Subcutaneous adipose tissue (tissue), 4 donors: ENCODE data around the gene SNX30. TPM values are rescaled to one million over a fixed set of nuclear protein-coding genes. Genes with fewer than 3 reads are reported as not detected.

ENCODE experiments used
- CTCF ChIP-seq: fragments of 450-650 bp; IDR thresholded peaks from one replicate; pipeline ENCODE4 v1.5.1; 2016; ENCODE audit warnings: low read depth, mild to moderate bottlenecking, control low read depth, antibody characterized with exemption, moderate library complexity
- total RNA-seq, 4 donors: library from RNA; depleted of rRNA; stranded (reverse); fragments of >200 nt; gene quantifications; one replicate each; pipeline ENCODE4 v1.1.0, GENCODE V29; 2016

Gene SNX30
- total RNA-seq, 4 donors from 2014 or later: 10.1 to 25.3 (median 13.4) TPM

DNA sequence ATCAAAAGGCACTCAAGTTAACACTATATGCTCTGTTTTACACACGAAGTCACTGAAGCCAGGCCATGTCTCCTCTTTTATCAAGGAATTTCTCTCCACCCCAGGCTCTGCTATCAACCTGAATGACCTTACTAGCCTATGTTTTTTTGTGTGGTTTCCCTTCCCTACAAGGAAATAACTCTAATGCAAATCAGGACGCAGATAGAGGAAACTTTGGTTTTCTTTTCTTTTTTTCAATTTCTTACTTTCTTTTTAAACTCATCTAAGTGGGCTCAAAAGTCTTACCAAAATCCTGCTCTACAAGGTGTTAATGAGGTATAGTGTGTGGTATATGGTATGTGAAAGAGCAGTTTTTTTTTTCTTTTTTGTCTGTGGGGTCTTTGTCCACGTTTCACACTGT, 145.6 kb downstream of the SNX30 start:
- no peak for TF ChIP-seq CTCF

DNA sequence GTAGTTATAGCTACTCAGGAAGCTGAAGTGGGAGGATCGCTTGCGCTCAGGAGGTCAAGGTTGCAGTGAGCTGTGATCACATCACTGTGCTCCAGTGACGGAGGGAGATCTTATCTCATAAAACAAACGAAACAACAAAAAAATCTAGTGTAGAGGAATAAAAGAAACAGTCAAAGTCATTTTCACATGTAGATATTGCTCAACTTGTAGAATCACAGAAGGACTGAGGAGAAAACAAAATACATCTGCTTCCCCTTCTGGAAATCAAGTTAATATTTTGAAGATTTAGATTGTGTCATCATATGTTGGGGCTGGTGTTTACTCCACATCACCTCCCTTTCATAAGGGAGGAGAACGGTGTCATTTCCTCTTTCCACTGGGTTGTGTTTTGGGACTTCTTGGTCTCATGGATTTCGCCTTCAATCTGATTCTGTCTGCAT, 148.3 kb downstream of the SNX30 start:
- TF ChIP-seq CTCF: no peak

DNA sequence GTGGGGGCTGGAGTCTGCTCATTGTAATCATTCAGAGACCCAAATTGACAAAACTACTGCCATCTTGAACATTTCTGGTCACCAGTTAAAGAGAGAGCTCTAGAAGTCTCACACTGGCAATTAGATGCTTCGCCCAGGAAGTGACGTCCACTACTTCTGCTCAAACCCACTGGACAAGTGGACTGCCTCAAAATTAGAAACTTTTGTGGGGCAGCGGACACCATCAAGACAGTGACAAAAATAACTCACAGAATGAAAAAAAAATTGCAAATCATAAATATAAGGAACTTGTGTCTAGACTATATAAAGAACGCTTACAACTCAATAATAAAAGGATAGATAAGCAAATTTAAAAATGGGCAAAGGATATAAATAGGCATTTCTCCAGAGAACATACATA, 149.9 kb downstream of the SNX30 start:
- TF ChIP-seq CTCF: no peak

DNA sequence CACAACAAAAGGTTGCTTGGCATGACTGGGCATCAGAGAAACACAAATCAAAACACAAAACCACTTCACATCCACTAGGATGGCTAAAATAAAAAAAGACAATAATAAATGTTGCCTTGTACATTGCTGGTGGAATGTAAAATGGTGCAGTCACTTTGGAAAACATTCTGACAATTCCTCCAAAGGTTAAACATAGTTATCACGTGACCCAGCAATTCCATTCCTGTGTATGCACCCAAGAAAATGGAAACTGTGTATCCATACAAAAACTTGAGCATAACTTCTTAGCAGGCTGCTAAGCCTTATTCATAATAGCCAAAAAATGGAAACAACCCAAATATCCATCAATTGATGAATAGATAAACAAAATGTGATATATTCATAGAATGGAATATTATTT, 150.3 kb downstream of the SNX30 start:
- no peak for TF ChIP-seq CTCF

DNA sequence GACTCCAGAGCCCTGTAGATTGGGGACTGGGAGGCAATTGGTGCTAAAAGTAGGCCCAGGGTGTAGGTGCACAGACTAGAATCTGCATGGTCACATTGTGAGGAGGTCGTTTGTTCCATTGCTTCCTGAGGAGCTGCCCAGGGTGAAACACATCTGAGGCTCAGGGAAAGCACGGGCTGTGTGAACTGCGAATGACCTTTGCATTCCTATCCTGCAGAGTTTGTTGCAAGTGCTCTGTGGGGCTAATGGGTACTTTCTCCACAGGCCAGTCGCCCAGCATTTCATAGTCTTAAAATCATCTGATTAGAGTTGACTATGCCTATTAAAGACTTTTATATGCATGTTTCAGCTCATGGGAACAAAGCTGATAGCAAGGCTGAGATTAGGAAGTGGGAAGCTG, 154.5 kb downstream of the SNX30 start:
- no peak for TF ChIP-seq CTCF

GRCh38 chr9:112911736-112912135, 161.2 kb downstream of the SNX30 start:
- TF ChIP-seq CTCF: no peak

GRCh38 chr9:112912636-112913035, 162.1 kb downstream of the SNX30 start:
- TF ChIP-seq CTCF: no peak

DNA sequence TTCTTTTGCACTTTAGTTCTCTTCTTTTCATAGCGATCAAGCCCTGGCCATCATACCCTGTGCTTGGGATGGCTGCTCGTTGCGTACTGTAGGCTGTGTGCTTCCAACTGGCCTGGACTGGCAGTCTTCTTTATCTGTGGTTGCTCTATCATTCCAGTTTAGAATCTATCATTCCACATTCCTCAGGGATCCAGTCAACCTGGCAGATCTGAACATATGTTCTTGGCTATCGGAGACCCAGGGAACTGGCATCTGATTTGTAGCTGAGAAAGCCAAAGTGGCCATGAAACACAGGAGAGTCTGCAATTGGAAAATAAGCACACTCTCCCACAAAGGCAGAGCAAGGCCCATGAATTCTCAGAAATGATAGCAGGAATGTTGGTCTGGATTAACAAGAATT, 162.8 kb downstream of the SNX30 start:
- no peak for TF ChIP-seq CTCF
